ENCODE measurements around the gene SSBP2. TPM values are rescaled to one million over a fixed set of nuclear protein-coding genes. Genes with fewer than 3 reads are reported as not detected.
A peak's percentile ranks its signal among the peaks of the same experiment; 100 is the strongest.
"Not testable (repeated sequence)": the region's sequence is repeated elsewhere in the genome, so short reads cannot be mapped to it uniquely, and the experiment has no call there.

The SSBP2 gene
- total and polyA plus RNA-seq, 5 donors from 2014 or later, result 17.6 to 43.0 (median 37.4) TPM

- not testable (repeated sequence) for H3K27me3 ChIP-seq (ENCODE audit: control insufficient read depth, insufficient read depth, low read length); DNase-seq
Measured at GRCh38 chr5:81628061-81628460, 122.8 kb downstream of the SSBP2 start.

GRCh38 chr5:81626524-81626923 is 124.4 kb downstream of the SSBP2 start:
- peaks cover 13% of the 10 kb centered on the region for H3K36me3 Mint-ChIP-seq
- H3K27ac ChIP-seq (ENCODE audit: insufficient read depth, low read length, poor library complexity, severe bottlenecking), result no peak overlapping the region
- H3K4me1 Mint-ChIP-seq, result peaks cover 0 to 5% (median 3%) of the 10 kb centered on the region in 4 donors
- H3K4me3 ChIP-seq (ENCODE audit: low read depth, low read length), result no peak overlapping the region
- peaks cover 0 to 7% (median 0%) of the 10 kb centered on the region in 7 donors for H3K9me3 Mint-ChIP-seq
- no peaks in the 10 kb centered on the region for H3K27me3 ChIP-seq (ENCODE audit: control insufficient read depth, insufficient read depth, low read length)
- H3K36me3 ChIP-seq (ENCODE audit: control insufficient read depth, insufficient read depth, low read length), result peaks cover 5% of the 10 kb centered on the region
- H3K27me3 Mint-ChIP-seq, result no peaks in the 10 kb centered on the region
- no peak for ATAC-seq (ENCODE audit: low read depth in 2 of 2)
- no peak overlapping the region for H3K27ac Mint-ChIP-seq
- H3K4me3 Mint-ChIP-seq, result no peak overlapping the region
- DNase-seq, result no peak
- H3K9me3 ChIP-seq (ENCODE audit: control insufficient read depth in 2 of 2, low read length in 2 of 2), result no peaks in the 10 kb centered on the region
- peaks cover 7% of the 10 kb centered on the region for H3K4me1 ChIP-seq (ENCODE audit: control insufficient read depth, insufficient read depth, low read length, poor library complexity, severe bottlenecking)

More at GRCh38 chr5:81628061-81628460, 122.8 kb downstream of the SSBP2 start:
- not testable (repeated sequence) for H3K36me3 Mint-ChIP-seq; H3K9me3 ChIP-seq (ENCODE audit: control insufficient read depth in 2 of 2, low read length in 2 of 2); H3K4me1 Mint-ChIP-seq; H3K27ac ChIP-seq (ENCODE audit: insufficient read depth, low read length, poor library complexity, severe bottlenecking); H3K36me3 ChIP-seq (ENCODE audit: control insufficient read depth, insufficient read depth, low read length); H3K27ac Mint-ChIP-seq; H3K27me3 Mint-ChIP-seq; H3K9me3 Mint-ChIP-seq; H3K4me3 ChIP-seq (ENCODE audit: low read depth, low read length); ATAC-seq (ENCODE audit: low read depth in 2 of 2); H3K4me3 Mint-ChIP-seq
- H3K4me1 ChIP-seq (ENCODE audit: control insufficient read depth, insufficient read depth, low read length, poor library complexity, severe bottlenecking), result peaks cover 12% of the 10 kb centered on the region

GRCh38 chr5:81609810-81610375 is 141.0 kb downstream of the SSBP2 start:
- no peak overlapping the region for H3K27ac ChIP-seq (ENCODE audit: insufficient read depth, low read length, poor library complexity, severe bottlenecking)
- no peaks in the 10 kb centered on the region for H3K4me1 ChIP-seq (ENCODE audit: control insufficient read depth, insufficient read depth, low read length, poor library complexity, severe bottlenecking)
- no peaks in the 10 kb centered on the region for H3K27me3 Mint-ChIP-seq
- H3K27me3 ChIP-seq (ENCODE audit: control insufficient read depth, insufficient read depth, low read length), result no peaks in the 10 kb centered on the region
- H3K36me3 Mint-ChIP-seq, result peaks cover 26% of the 10 kb centered on the region
- no peak overlapping the region for H3K4me3 ChIP-seq (ENCODE audit: low read depth, low read length)
- H3K9me3 ChIP-seq (ENCODE audit: control insufficient read depth in 2 of 2, low read length in 2 of 2), result peaks cover 3 to 4% of the 10 kb centered on the region in 2 experiments
- peaks cover 0 to 5% (median 2%) of the 10 kb centered on the region in 7 donors for H3K9me3 Mint-ChIP-seq
- peaks cover 2% of the 10 kb centered on the region for H3K36me3 ChIP-seq (ENCODE audit: control insufficient read depth, insufficient read depth, low read length)
- ATAC-seq (ENCODE audit: low read depth in 2 of 2) (no peak), DNase-seq (no peak)
- H3K4me3 Mint-ChIP-seq, result no peak overlapping the region
- peak overlapping the region in 1 of 3 donors; percentile 65 for H3K27ac Mint-ChIP-seq
- H3K4me1 Mint-ChIP-seq, result peaks cover 0 to 5% (median 2%) of the 10 kb centered on the region in 4 donors

GRCh38 chr5:81608976-81609375 is 141.9 kb downstream of the SSBP2 start:
- DNase-seq (no peak), ATAC-seq (ENCODE audit: low read depth in 2 of 2) (no peak)
- Mint-ChIP-seq H3K4me1 (peaks cover 0 to 5% (median 3%) of the 10 kb centered on the region in 4 donors), H3K36me3 (peaks cover 19% of the 10 kb centered on the region), H3K27me3 (no peaks in the 10 kb centered on the region), H3K27ac (no peak overlapping the region), H3K4me3 (no peak overlapping the region), H3K9me3 (peaks cover 0 to 5% (median 1%) of the 10 kb centered on the region in 7 donors)
- H3K27ac ChIP-seq (ENCODE audit: insufficient read depth, low read length, poor library complexity, severe bottlenecking), result no peak overlapping the region
- no peaks in the 10 kb centered on the region for H3K27me3 ChIP-seq (ENCODE audit: control insufficient read depth, insufficient read depth, low read length)
- H3K4me1 ChIP-seq (ENCODE audit: control insufficient read depth, insufficient read depth, low read length, poor library complexity, severe bottlenecking), result no peaks in the 10 kb centered on the region
- H3K4me3 ChIP-seq (ENCODE audit: low read depth, low read length), result no peak overlapping the region
- H3K9me3 ChIP-seq (ENCODE audit: control insufficient read depth in 2 of 2, low read length in 2 of 2), result peaks cover 3 to 4% of the 10 kb centered on the region in 2 experiments
- H3K36me3 ChIP-seq (ENCODE audit: control insufficient read depth, insufficient read depth, low read length), result peaks cover 2% of the 10 kb centered on the region

- Histone ChIP-seq H3K27me3 (ENCODE audit: control insufficient read depth, insufficient read depth, low read length) (no peaks in the 10 kb centered on the region), H3K4me1 (ENCODE audit: control insufficient read depth, insufficient read depth, low read length, poor library complexity, severe bottlenecking) (no peaks in the 10 kb centered on the region), H3K27ac (ENCODE audit: insufficient read depth, low read length, poor library complexity, severe bottlenecking) (no peak overlapping the region), H3K36me3 (ENCODE audit: control insufficient read depth, insufficient read depth, low read length) (peaks cover 2% of the 10 kb centered on the region), H3K4me3 (ENCODE audit: low read depth, low read length) (no peak overlapping the region), H3K9me3 (ENCODE audit: control insufficient read depth in 2 of 2, low read length in 2 of 2) (peaks cover 3 to 4% of the 10 kb centered on the region in 2 experiments)
- no peak overlapping the region for H3K4me3 Mint-ChIP-seq
- H3K4me1 Mint-ChIP-seq, result peaks cover 0 to 5% (median 3%) of the 10 kb centered on the region in 4 donors
- ATAC-seq (ENCODE audit: low read depth in 2 of 2) (no peak), DNase-seq (no peak)
- H3K27ac Mint-ChIP-seq, result no peak overlapping the region
- H3K9me3 Mint-ChIP-seq, result peaks cover 0 to 5% (median 1%) of the 10 kb centered on the region in 7 donors
- H3K36me3 Mint-ChIP-seq, result peaks cover 11% of the 10 kb centered on the region
- no peaks in the 10 kb centered on the region for H3K27me3 Mint-ChIP-seq
Measured at GRCh38 chr5:81607693-81608092, 143.2 kb downstream of the SSBP2 start.

- H3K36me3 Mint-ChIP-seq, result peaks cover 16% of the 10 kb centered on the region
- no peak overlapping the region for H3K27ac Mint-ChIP-seq
- no peaks in the 10 kb centered on the region for H3K27me3 ChIP-seq (ENCODE audit: control insufficient read depth, insufficient read depth, low read length)
- no peak overlapping the region for H3K4me3 Mint-ChIP-seq
- no peak overlapping the region for H3K4me3 ChIP-seq (ENCODE audit: low read depth, low read length)
- peaks cover 0 to 5% (median 3%) of the 10 kb centered on the region in 4 donors for H3K4me1 Mint-ChIP-seq
- peaks cover 3 to 4% of the 10 kb centered on the region in 2 experiments for H3K9me3 ChIP-seq (ENCODE audit: control insufficient read depth in 2 of 2, low read length in 2 of 2)
- DNase-seq, result no peak
- no peaks in the 10 kb centered on the region for H3K4me1 ChIP-seq (ENCODE audit: control insufficient read depth, insufficient read depth, low read length, poor library complexity, severe bottlenecking)
- H3K36me3 ChIP-seq (ENCODE audit: control insufficient read depth, insufficient read depth, low read length), result peaks cover 2% of the 10 kb centered on the region
- H3K27ac ChIP-seq (ENCODE audit: insufficient read depth, low read length, poor library complexity, severe bottlenecking), result no peak overlapping the region
- no peak for ATAC-seq (ENCODE audit: low read depth in 2 of 2)
- H3K9me3 Mint-ChIP-seq, result peaks cover 0 to 5% (median 1%) of the 10 kb centered on the region in 7 donors
- no peaks in the 10 kb centered on the region for H3K27me3 Mint-ChIP-seq
Measured at GRCh38 chr5:81606150-81606549, 144.7 kb downstream of the SSBP2 start.

- DNase-seq (no peak), ATAC-seq (ENCODE audit: low read depth in 2 of 2) (no peak)
- H3K27me3 ChIP-seq (ENCODE audit: control insufficient read depth, insufficient read depth, low read length), result no peaks in the 10 kb centered on the region
- H3K36me3 Mint-ChIP-seq, result peaks cover 16% of the 10 kb centered on the region
- peak overlapping the region in 1 of 3 donors; percentile 14 for H3K27ac Mint-ChIP-seq
- peaks cover 0 to 5% (median 3%) of the 10 kb centered on the region in 4 donors for H3K4me1 Mint-ChIP-seq
- H3K4me1 ChIP-seq (ENCODE audit: control insufficient read depth, insufficient read depth, low read length, poor library complexity, severe bottlenecking), result no peaks in the 10 kb centered on the region
- H3K36me3 ChIP-seq (ENCODE audit: control insufficient read depth, insufficient read depth, low read length), result peaks cover 2% of the 10 kb centered on the region
- no peak overlapping the region for H3K4me3 Mint-ChIP-seq
- no peak overlapping the region for H3K27ac ChIP-seq (ENCODE audit: insufficient read depth, low read length, poor library complexity, severe bottlenecking)
- no peaks in the 10 kb centered on the region for H3K27me3 Mint-ChIP-seq
- peaks cover 3 to 4% of the 10 kb centered on the region in 2 experiments for H3K9me3 ChIP-seq (ENCODE audit: control insufficient read depth in 2 of 2, low read length in 2 of 2)
- H3K4me3 ChIP-seq (ENCODE audit: low read depth, low read length), result no peak overlapping the region
- H3K9me3 Mint-ChIP-seq, result peaks cover 0 to 5% (median 1%) of the 10 kb centered on the region in 7 donors
Measured at GRCh38 chr5:81605299-81605698, 145.6 kb downstream of the SSBP2 start.

- H3K36me3 Mint-ChIP-seq, result peaks cover 13% of the 10 kb centered on the region
- H3K4me3 Mint-ChIP-seq, result no peak overlapping the region
- H3K9me3 Mint-ChIP-seq, result peaks cover 0 to 3% (median 0%) of the 10 kb centered on the region in 7 donors
- H3K27me3 ChIP-seq (ENCODE audit: control insufficient read depth, insufficient read depth, low read length), result no peaks in the 10 kb centered on the region
- H3K4me1 Mint-ChIP-seq, result peaks cover 0 to 5% (median 3%) of the 10 kb centered on the region in 4 donors
- H3K9me3 ChIP-seq (ENCODE audit: control insufficient read depth in 2 of 2, low read length in 2 of 2), result no peaks in the 10 kb centered on the region
- DNase-seq (no peak), ATAC-seq (ENCODE audit: low read depth in 2 of 2) (no peak)
- H3K27ac Mint-ChIP-seq, result no peak overlapping the region
- no peaks in the 10 kb centered on the region for H3K36me3 ChIP-seq (ENCODE audit: control insufficient read depth, insufficient read depth, low read length)
- H3K27me3 Mint-ChIP-seq, result no peaks in the 10 kb centered on the region
- no peaks in the 10 kb centered on the region for H3K4me1 ChIP-seq (ENCODE audit: control insufficient read depth, insufficient read depth, low read length, poor library complexity, severe bottlenecking)
- H3K27ac ChIP-seq (ENCODE audit: insufficient read depth, low read length, poor library complexity, severe bottlenecking), result no peak overlapping the region
- no peak overlapping the region for H3K4me3 ChIP-seq (ENCODE audit: low read depth, low read length)
Measured at GRCh38 chr5:81604193-81604592, 146.7 kb downstream of the SSBP2 start.
